Vagina (tissue), 2 donors: ENCODE data around the gene ITPR1. TPM values are rescaled to one million over a fixed set of nuclear protein-coding genes. Genes with fewer than 3 reads are reported as not detected.

ENCODE experiments used
- DNase-seq, 2 donors: peaks; one replicate each; pipeline ENCODE4 v3.0.0-alpha.2; 2017; ENCODE audit errors: extremely low spot score in 2 of 2
- H3K27ac ChIP-seq: fragments of 200-600 bp; sonication (generic); one replicate; pipeline ENCODE4 v1.5.1; 2019
- H3K27me3 ChIP-seq: fragments of 200-600 bp; sonication (generic); one replicate; pipeline ENCODE4 v1.5.1; 2019
- H3K36me3 ChIP-seq, 2 donors: fragments of 200-600 bp; sonication (generic); one replicate each; pipeline ENCODE4 v1.5.1; 2017 to 2019
- H3K4me1 ChIP-seq: fragments of 200-600 bp; sonication (generic); one replicate; pipeline ENCODE4 v1.5.1; 2019
- H3K4me3 ChIP-seq, 2 donors: fragments of 200-600 bp; sonication (generic); 1 replicate in 1 of 2; 2 replicates in 1 of 2; pipeline ENCODE4 v1.5.1; 2016 to 2019
- H3K9me3 ChIP-seq: fragments of 200-600 bp; sonication (generic); one replicate; pipeline ENCODE4 v1.5.1; 2019
- POLR2A ChIP-seq, 2 donors: fragments of 450-650 bp; IDR thresholded peaks; one replicate each; pipeline ENCODE4 v1.6.1; 2017; ENCODE audit warnings: antibody characterized with exemption in 2 of 2, mild to moderate bottlenecking in 2 of 2, moderate library complexity in 2 of 2
- POLR2AphosphoS5 ChIP-seq, 2 donors: sonication (generic); formaldehyde crosslinking; IDR thresholded peaks; one replicate each; pipeline ENCODE4 v1.9.0; 2017; ENCODE audit warnings: antibody characterized with exemption in 2 of 2, mild to moderate bottlenecking in 2 of 2, low read depth in 1 of 2; ENCODE audit not compliant: insufficient read depth in 1 of 2
- intact Hi-C: fragments of 100-400 bp; cut with DNase I; formaldehyde crosslinking; loops from one replicate; pipeline ENCODE4 v1.15.1; 2023
- total RNA-seq: library from RNA; depleted of rRNA; stranded (reverse); fragments of >200 nt; gene quantifications from one replicate; pipeline ENCODE4 v1.2.3, GENCODE V29; 2016
- TF ChIP-seq, protein P1 (sequence below), 3 experiments: fragments of 450-650 bp in 2 of 3; fragments of 200-600 bp in 1 of 3; sonication (generic) in 1 of 3; IDR thresholded peaks; one replicate each; pipeline ENCODE4 v1.5.1; 2017 to 2019; ENCODE audit warnings: antibody characterized with exemption in 3 of 3, mild to moderate bottlenecking in 2 of 3, moderate library complexity in 2 of 3

Gene ITPR1
- total RNA-seq, 1 donor from 2014 or later: 108 TPM

DNA sequence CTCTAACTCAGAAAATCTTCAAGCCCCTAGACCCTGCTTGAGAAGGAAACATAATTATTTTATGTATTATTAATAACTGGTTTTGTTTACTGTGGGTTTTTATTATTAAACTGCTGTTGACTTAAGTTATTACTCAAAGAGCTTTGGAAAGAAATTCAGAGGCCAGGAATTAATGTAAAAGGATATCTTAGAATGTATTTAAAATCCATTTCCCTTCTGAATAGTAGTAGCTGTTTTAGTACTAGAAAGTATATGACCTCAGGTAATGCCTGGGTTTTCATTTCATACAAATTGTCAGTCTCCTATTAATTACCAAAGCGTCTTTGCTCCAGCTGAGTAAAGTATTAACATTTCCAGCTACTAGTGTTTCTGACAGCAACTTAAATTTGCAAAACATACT lies 223.1 kb downstream of the ITPR1 start:
- no peak overlapping the region for H3K4me3 ChIP-seq
- no peak for DNase-seq
- TF ChIP-seq POLR2A (IDR thresholded peaks at IDR 0.05) (no peak), POLR2AphosphoS5 (IDR thresholded peaks at IDR 0.05; ENCODE audit: insufficient read depth in 1 of 2, low read depth in 1 of 2) (no peak)
- TF ChIP-seq, protein P1, sequence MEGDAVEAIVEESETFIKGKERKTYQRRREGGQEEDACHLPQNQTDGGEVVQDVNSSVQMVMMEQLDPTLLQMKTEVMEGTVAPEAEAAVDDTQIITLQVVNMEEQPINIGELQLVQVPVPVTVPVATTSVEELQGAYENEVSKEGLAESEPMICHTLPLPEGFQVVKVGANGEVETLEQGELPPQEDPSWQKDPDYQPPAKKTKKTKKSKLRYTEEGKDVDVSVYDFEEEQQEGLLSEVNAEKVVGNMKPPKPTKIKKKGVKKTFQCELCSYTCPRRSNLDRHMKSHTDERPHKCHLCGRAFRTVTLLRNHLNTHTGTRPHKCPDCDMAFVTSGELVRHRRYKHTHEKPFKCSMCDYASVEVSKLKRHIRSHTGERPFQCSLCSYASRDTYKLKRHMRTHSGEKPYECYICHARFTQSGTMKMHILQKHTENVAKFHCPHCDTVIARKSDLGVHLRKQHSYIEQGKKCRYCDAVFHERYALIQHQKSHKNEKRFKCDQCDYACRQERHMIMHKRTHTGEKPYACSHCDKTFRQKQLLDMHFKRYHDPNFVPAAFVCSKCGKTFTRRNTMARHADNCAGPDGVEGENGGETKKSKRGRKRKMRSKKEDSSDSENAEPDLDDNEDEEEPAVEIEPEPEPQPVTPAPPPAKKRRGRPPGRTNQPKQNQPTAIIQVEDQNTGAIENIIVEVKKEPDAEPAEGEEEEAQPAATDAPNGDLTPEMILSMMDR (IDR thresholded peaks at IDR 0.05): no peak
- peak overlapping the region; percentile 73 for H3K27ac ChIP-seq
- intact Hi-C loops: no loop called here
- no peaks in the 10 kb centered on the region for H3K9me3 ChIP-seq
- no peaks in the 10 kb centered on the region for H3K27me3 ChIP-seq
- peaks cover 33% of the 10 kb centered on the region for H3K4me1 ChIP-seq
- no peaks in the 10 kb centered on the region for H3K36me3 ChIP-seq

DNA sequence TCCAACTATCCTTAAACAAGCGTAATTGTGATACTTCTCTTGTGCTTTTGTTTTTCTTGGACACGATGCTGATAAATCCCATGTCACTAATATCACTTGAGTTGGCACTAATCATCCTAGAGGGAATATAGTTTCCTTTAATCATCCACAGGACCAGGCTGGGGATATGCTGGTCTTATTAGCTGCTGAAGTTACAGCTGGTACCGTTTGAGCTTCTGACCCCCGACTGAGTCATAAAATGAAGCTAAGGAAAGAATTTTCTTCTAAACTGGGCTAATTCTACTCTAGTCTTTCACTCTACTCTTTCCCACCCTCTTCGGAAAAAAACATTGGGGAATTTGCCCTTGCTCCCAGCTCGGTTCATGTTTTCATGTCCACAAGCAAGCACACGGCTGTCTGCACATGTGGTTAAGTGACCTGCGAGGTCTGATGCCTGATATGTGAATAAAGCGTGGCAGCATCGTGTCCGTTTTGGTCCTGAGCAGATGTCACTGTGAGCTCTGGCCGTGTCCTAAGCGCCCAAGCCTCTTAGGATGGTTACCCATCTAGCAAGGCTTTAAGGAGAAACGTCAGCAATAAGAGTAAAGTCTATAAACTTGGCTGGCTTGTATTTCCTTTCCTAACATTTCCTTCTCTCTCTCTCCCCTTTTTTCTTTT lies 223.7 kb downstream of the ITPR1 start:
- no peak for DNase-seq
- Histone ChIP-seq H3K27me3 (no peaks in the 10 kb centered on the region), H3K9me3 (no peaks in the 10 kb centered on the region), H3K36me3 (no peaks in the 10 kb centered on the region), H3K4me1 (peaks cover 34% of the 10 kb centered on the region), H3K27ac (peak overlapping the region; percentile 73), H3K4me3 (no peak overlapping the region)
- no peak for TF ChIP-seq POLR2AphosphoS5 (IDR thresholded peaks at IDR 0.05; ENCODE audit: insufficient read depth in 1 of 2, low read depth in 1 of 2)
- TF ChIP-seq POLR2A (IDR thresholded peaks at IDR 0.05): no peak
- intact Hi-C loops: no loop called here

DNA sequence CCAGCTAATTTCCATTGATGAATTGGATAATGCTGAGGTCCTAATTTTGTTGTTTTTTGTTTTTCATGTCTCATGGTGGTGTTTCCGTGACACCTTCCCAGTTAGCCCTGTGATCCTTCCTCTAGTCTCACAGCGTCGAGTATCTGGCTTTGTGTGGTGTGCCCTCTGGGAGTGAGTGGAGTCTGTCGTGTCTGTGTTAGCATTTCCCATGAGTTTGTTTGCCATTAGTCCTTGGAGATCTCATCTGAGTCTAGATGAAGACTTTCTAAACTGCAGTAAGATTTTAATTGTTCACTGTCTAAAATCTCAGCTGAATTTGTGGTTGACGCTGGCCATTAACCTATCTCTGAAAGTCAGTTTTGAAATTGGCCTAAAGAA lies 224.2 kb downstream of the ITPR1 start:
- Histone ChIP-seq H3K27ac (peak overlapping the region; percentile 73), H3K36me3 (no peaks in the 10 kb centered on the region), H3K4me1 (peaks cover 34% of the 10 kb centered on the region), H3K9me3 (no peaks in the 10 kb centered on the region), H3K4me3 (no peak overlapping the region), H3K27me3 (no peaks in the 10 kb centered on the region)
- intact Hi-C loops: no loop called here
- TF ChIP-seq POLR2AphosphoS5 (IDR thresholded peaks at IDR 0.05; ENCODE audit: insufficient read depth in 1 of 2, low read depth in 1 of 2) (no peak), POLR2A (IDR thresholded peaks at IDR 0.05) (no peak)
- TF ChIP-seq, protein P1 (IDR thresholded peaks at IDR 0.05): no peak
- DNase-seq: no peak

DNA sequence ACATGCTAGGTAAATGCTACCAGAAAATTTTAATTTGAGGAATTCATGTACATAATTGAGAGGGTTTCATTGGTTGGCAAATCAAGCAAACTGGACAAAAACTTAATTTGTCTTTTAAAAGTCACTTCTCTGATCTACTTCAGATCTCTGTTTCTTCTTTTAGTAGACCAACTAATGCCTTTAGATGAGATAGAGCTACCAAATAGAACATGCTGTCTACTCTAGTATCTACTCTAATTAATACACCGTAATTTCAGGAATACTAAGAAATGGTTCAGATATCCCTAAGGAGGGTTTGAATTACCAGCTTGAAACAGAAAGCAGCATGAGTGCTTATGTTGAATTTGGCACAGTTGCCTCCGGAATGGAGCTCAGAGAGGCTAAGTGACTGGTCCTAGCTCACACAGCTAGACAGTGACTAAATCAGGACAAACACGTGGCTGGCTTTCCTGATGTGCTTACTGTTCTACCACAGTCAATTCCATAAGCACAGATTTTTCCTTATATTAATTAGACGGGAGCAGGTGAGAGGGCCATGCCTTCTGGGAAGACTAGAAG lies 225.1 kb downstream of the ITPR1 start:
- peak overlapping the region; percentile 73 for H3K27ac ChIP-seq
- intact Hi-C loops: no loop called here
- H3K9me3 ChIP-seq: no peaks in the 10 kb centered on the region
- no peaks in the 10 kb centered on the region for H3K27me3 ChIP-seq
- H3K36me3 ChIP-seq: no peaks in the 10 kb centered on the region
- H3K4me3 ChIP-seq: no peak overlapping the region
- TF ChIP-seq POLR2A (IDR thresholded peaks at IDR 0.05): no peak
- TF ChIP-seq POLR2AphosphoS5 (IDR thresholded peaks at IDR 0.05; ENCODE audit: insufficient read depth in 1 of 2, low read depth in 1 of 2): no peak
- TF ChIP-seq, protein P1 (IDR thresholded peaks at IDR 0.05): no peak
- peaks cover 34% of the 10 kb centered on the region for H3K4me1 ChIP-seq
- no peak for DNase-seq

DNA sequence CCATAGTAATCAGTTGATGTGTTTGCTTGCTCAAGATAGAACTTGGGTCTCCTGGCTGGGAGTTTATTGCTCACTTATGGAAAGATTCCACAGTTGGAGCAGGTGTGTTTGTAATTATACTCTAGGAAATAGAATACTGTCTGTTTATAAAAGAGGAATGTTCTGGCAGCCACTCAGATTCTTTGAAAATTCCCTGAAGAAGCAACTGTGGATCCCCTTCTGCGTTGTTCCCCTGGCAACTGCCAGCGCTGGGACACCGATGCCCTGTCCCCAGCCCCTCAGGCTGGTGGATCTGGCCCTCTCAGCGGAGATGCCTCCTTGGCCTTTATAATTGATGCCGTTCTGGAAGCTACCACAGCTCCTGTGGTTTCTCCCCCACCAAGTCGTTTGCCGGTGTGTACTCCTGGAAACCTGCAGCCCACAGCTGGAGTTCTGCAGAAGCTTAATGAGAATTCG lies 225.9 kb downstream of the ITPR1 start:
- Histone ChIP-seq H3K9me3 (no peaks in the 10 kb centered on the region), H3K4me3 (no peak overlapping the region), H3K4me1 (peaks cover 34% of the 10 kb centered on the region), H3K27me3 (no peaks in the 10 kb centered on the region), H3K27ac (peak overlapping the region; percentile 73), H3K36me3 (no peaks in the 10 kb centered on the region)
- TF ChIP-seq, protein P1 (IDR thresholded peaks at IDR 0.05): no peak
- TF ChIP-seq POLR2AphosphoS5 (IDR thresholded peaks at IDR 0.05; ENCODE audit: insufficient read depth in 1 of 2, low read depth in 1 of 2) (no peak), POLR2A (IDR thresholded peaks at IDR 0.05) (no peak)
- DNase-seq: no peak
- intact Hi-C loops: no loop called here
